Measurements from ENCODE around the gene SEC22B.
"Not testable (repeated sequence)": the region's sequence is repeated elsewhere in the genome, so short reads cannot be mapped to it uniquely, and the experiment has no call there.

The SEC22B gene

GRCh38 chr1:120112212-120112611 is 64.1 kb downstream of the SEC22B start:
- not testable (repeated sequence) for DNase-seq

GRCh38 chr1:120111771-120112170 is 64.5 kb downstream of the SEC22B start:
- DNase-seq, result not testable (repeated sequence)

GRCh38 chr1:120111008-120111407 is 65.3 kb downstream of the SEC22B start:
- not testable (repeated sequence) for DNase-seq

GRCh38 chr1:120109656-120110055 is 66.7 kb downstream of the SEC22B start:
- DNase-seq, result not testable (repeated sequence)

- not testable (repeated sequence) for DNase-seq
These were observed 67.1 kb downstream of the SEC22B start for GRCh38 chr1:120109180-120109579.

- not testable (repeated sequence) for DNase-seq
These were observed 71.0 kb downstream of the SEC22B start for GRCh38 chr1:120105288-120105687.

- not testable (repeated sequence) for DNase-seq
These were observed 72.6 kb downstream of the SEC22B start for GRCh38 chr1:120103768-120104167.

GRCh38 chr1:120101593-120101992 is 74.7 kb downstream of the SEC22B start:
- DNase-seq, result not testable (repeated sequence)

All from NCI-H345 (cell line).